ENCODE results near the gene MDM4.

The MDM4 gene

DNA sequence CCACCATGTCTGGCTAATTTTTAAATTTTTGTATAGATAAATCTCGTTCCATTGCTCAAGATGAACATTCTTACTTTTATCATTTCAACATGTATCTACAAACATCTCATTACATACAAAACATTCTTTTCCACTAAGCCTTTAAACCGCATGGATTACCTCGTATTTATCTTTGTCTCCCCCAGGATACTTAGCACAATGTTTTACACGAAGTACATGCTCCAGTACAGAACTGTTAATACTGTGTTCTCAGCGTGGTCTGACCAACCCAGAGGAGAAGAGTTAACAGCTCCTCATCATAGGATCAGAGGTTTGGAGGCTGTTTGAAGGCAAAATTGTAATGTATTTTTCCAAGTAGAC lies 29.0 kb upstream of the MDM4 start:
- no peak for DNase-seq (ENCODE audit: low read depth in 2 of 3, low spot score in 2 of 3)

DNA sequence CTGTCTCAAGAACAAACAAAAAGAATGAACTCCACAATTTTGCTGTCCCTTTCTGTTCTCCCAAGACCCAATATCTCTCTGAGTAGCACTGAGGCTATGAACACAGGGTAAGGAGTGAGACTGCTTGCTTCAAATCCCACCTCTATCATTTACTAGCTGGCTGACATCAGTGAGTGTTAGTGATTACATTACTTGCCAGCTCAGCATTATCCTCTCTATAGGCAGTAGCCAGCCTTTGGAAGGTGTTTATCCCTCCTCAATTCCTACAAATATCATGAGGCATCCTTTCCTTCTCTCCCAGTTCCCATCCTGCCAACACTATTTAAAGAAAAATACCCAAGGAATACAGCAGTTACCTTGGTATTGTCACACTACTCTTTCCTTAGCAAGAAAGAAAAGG lies 24.6 kb upstream of the MDM4 start:
- DNase-seq (ENCODE audit: low read depth in 2 of 3, low spot score in 2 of 3), result no peak

DNA sequence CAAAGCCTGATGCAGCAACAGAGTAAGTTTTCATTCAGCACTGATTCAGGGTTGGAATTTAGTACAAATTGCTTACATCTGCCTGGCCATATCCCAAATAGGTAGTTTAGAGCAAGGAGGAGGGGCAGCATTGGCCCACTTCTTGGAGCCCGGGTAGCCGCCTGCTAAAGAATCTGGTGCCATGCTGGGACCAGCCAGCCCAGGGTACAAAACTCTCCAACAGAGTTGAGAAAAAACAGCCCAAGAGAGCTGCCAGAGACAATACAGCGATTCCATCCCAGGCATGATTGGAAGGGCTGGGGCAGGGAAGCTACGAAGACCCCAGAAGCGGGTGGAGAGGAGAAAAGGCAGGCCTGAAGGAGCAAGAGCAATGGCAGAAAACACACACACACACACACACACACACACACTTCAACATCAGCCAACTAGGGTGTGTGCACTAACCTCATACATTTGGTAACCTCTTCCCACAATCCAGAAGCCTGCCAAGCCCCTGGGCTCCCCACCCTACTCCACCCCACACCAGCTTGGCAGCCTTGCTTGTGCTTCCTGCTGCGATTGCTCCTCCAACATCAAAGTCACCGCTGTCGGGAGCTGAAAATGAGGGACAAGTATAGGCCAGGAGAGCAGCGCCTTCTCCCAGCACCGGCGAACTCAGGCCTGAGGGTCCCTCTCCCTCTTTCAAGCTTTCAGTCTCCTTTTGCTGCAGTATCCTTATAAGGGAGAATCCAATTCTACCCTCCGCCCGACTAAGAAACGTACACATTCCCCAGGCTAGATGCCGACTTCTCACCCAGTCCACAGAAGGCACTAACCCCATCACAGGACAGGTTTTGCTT lies 22.8 kb upstream of the MDM4 start:
- DNase-seq (ENCODE audit: low read depth in 2 of 3, low spot score in 2 of 3), result no peak

DNA sequence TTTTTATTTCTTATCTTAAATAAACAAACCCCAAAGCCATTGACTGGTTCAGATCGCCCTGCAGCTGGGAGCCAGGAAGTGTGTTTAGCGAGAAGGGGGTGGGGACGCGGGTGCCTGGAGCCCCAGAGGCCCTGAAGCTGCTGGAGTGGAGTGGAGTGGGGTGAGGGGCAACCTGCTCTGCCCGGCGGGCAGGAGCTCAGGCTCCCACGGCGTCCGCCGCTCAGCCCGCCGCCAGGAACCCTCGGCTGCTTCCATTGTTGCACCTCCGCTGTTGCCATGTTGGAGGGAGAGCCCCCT lies 22.3 kb upstream of the MDM4 start:
- peak in 1 of 3 experiments; percentile 55 for DNase-seq (ENCODE audit: low read depth in 2 of 3, low spot score in 2 of 3)

- DNase-seq (ENCODE audit: low read depth in 2 of 3, low spot score in 2 of 3), result peak; percentile 47 to 55 (median 51)
Measured at GRCh38 chr1:204494281-204495077, 21.7 kb upstream of the MDM4 start, which contains the start of gene PIK3C2B. PIK3C2B (minus strand) TSS chr1:204494805; CDS start chr1:204469802, 25,003 bp downstream.

DNA sequence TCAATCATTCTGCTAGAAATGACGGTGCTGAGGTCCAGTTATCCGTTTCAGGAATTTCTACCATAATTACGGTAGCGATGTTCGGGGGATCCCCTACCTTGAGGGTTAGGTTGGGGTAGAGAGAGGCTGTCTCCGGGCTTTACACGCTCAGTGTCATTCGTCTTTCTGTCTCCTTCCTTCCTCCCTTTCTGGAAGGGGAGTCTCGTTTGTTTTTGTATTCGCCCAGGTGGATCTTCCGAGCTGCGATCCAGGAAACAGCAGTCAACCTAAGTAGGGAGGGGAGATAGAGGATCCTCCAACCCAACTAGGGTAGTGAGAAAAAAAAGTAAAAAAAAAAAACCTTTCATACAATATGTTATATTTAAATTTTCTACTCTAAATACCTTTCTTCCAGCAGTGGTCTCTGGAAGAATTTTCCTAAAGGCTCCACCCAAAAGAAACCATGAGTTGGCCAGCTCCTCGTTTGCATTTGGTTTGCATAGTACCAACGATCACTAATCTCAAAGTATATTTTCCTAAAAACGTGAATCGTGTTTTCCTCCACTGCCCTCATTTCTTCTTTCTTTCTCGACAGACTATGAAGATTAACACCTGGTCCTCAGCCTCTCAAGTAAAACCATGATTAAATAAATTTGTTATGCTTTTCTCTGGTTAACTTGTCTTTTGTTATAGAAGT lies 21.0 kb upstream of the MDM4 start:
- no peak for DNase-seq (ENCODE audit: low read depth in 2 of 3, low spot score in 2 of 3)

DNA sequence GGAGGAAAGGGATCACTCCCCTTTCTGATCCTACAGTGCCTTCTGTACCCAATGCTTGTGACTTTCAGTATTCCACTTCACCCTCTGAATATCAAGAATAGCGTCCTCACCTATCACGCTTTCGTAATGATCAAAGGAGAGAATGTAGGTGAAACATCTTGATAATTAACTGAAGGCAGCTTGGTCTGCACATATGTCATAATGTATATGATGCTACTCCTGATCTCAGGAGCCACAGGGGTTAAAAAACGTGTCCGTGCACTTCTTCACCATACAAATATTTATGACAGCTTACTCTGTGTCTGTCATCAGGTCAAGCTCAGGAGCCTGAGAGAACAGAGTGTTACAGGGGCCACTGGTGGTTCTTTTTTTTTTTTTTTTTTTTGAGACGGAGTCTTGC lies 20.4 kb upstream of the MDM4 start:
- no peak for DNase-seq (ENCODE audit: low read depth in 2 of 3, low spot score in 2 of 3)

DNA sequence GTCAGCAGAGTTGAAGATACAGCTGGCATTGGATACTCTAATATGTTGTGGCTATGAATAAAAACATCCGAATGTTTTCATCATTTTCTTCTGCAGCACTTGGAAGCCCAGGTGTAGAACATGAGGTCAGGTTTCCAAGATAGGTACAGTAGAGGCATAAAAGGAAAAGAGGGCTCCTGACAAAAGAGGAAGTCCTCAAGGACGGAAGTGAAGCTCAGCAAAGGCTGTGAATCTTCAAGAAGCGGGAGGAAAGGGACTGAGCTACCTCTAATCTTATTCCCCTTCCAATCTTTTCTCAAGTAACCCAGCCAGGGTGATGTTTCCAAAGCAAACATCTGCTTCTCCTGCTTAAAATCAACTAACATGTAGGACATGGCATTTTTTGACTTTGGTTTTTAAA lies 17.2 kb upstream of the MDM4 start:
- no peak for DNase-seq (ENCODE audit: low read depth in 2 of 3, low spot score in 2 of 3)

GRCh38 chr1:204499511-204500468 lies 16.4 kb upstream of the MDM4 start:
- no peak for DNase-seq (ENCODE audit: low read depth in 2 of 3, low spot score in 2 of 3)

- no peak for DNase-seq (ENCODE audit: low read depth in 2 of 3, low spot score in 2 of 3)
Measured at GRCh38 chr1:204502241-204502640, 14.0 kb upstream of the MDM4 start.

DNA sequence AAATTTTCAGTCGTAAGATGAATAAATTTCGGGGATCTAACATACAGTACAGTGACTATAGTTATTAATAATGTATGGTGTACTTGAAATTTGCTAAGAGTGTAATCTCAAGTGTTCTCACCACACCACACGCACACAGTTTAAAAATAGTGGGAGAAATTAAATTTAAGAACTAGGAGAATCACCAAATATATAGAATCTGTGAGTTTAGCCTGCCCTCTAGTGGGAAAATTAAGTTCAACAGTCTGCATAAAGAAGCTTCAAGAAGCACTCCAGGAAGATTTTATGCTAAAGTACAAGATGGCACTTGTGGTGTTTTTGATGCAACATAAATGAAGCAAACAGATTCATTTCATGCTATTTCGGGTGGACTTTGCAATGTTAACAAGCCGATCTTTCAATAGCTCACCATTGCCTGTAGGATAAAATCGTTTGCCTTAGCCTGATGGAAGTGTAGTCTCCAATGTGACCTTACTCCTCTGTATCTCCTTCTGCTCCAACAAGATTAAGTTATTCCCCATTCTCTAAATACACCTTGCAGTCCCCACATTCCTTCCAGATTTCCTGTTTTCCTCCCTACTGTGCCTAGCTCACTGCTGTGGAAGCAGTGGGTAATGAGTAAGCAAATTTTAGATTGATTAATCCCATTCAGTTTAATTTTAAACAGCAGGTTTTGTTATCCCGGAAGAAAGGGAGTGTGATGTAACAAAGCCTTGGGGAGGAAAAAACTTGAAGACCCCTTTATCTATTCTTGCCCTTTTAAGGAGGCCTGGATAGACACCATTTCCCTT lies 12.9 kb upstream of the MDM4 start:
- no peak for DNase-seq (ENCODE audit: low read depth in 2 of 3, low spot score in 2 of 3)

GRCh38 chr1:204503913-204504519 lies 12.2 kb upstream of the MDM4 start:
- no peak for DNase-seq (ENCODE audit: low read depth in 2 of 3, low spot score in 2 of 3)

GRCh38 chr1:204505674-204506200 lies 10.5 kb upstream of the MDM4 start:
- DNase-seq (ENCODE audit: low read depth in 2 of 3, low spot score in 2 of 3), result no peak

DNA sequence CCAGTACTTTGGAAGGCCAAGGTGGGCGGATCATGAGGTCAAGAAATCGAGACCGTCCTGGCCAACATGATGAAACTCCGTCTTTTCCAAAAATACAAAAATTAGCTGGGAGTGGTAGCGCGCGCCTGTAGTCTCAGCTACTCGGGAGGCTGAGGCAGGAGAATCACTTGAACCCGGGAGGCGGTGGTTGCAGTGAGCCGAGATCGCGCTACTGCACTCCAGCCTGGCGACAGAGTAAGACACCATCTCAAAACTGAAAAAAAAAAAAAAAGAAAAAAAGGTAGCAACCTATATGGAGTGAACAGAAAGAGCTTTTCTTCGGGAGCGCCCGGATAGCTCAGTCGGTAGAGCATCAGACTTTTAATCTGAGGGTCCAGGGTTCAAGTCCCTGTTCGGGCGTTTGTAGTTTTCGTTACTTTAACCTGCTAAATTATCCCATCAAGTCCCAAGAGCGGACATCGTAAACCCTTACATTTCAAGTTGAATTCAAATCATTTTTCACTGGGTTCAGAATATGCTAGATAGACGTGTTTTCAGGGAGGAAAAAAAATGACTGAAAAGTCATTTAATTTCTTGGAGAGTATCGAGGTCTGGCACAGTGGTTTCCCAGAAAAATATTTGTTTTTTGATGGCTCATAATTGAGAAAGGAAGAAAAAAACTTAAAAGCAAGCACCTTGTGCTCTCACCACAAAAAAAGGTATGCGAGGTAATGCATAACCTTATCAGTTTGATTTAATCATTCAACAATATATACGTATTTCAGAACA lies 9.8 kb upstream of the MDM4 start:
- peak; percentile 38 to 61 (median 40) for DNase-seq (ENCODE audit: low read depth in 2 of 3, low spot score in 2 of 3)

DNA sequence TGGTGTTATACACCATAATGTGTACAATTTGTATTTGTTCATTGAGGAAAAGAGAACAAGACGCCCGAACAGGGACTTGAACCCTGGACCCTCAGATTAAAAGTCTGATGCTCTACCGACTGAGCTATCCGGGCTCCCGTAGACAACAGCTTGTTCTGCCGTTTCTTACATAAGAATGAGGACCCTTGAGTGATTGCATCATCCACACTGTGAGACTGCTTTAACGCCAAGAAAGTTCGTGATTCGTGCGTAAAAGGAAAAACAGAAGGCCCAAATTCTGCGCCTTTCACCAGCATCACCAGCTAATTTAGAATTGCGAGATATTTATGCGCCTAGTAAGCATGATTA lies 9.3 kb upstream of the MDM4 start:
- DNase-seq (ENCODE audit: low read depth in 2 of 3, low spot score in 2 of 3), result peak; percentile 73 to 99 (median 96)

GRCh38 chr1:204507317-204508105 lies 8.7 kb upstream of the MDM4 start:
- no peak for DNase-seq (ENCODE audit: low read depth in 2 of 3, low spot score in 2 of 3)

- no peak for DNase-seq (ENCODE audit: low read depth in 2 of 3, low spot score in 2 of 3)
Measured at GRCh38 chr1:204509186-204509635, 7.0 kb upstream of the MDM4 start.

- no peak for DNase-seq (ENCODE audit: low read depth in 2 of 3, low spot score in 2 of 3)
Measured at GRCh38 chr1:204511366-204511765, 4.8 kb upstream of the MDM4 start.
